Measurements from ENCODE around the gene HID1. TPM values are rescaled to one million over a fixed set of nuclear protein-coding genes. Genes with fewer than 3 reads are reported as not detected.

Gene HID1
- total and polyA plus RNA-seq, 2 donors (not counting 1 experiment from before 2014, with no cell fraction given): 3.9 to 4.0 TPM

DNA sequence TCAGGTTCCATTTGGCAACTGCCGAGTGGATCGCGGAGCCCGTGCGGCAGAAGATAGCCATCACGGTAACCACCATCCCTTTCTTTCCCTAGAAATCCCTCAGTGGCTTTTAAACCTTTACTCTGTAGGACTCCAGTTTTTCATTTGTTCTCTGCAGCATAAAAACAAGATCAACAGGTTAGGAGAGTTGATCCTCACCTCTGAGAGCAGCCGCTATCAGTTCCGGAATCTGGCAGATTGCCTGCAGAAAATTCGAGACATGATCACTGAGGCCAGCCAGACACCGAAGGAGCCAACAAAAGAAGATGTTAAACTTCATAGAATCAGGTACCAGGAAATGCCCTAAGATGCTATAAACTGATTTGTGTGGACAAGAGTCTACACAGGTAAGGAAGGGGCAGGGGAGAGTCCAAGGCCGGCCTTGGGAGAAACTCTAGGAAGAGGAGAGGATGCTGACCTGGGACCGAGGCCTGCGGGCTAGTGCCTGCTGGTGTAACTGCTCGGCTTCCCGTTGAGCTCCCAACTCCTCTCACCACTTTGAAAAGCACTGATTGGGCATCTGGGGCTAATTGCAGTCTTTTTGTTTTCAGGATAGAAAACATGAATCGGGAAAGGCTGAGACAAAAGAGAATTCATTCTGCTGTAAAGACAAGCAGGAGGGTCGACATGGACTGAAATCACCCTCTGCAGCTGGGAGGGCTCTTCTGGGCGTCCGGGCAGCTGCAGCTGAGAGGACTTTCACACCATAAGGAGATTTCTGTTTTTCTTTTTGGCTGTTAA is 48.0 kb upstream of the HID1 start:
- H3K9me3 Mint-ChIP-seq (ENCODE audit: insufficient read depth): no peaks in the 10 kb centered on the region
- Histone ChIP-seq H3K4me1 (ENCODE audit: control insufficient read depth in 2 of 2, insufficient read depth in 2 of 2, low read length in 2 of 2) (peaks cover 0 to 4% of the 10 kb centered on the region in 2 donors), H3K36me3 (replicated peaks in 1 of 2; ENCODE audit: control extremely low read depth in 1 of 2, control insufficient read depth in 1 of 2, extremely low read depth in 1 of 2, insufficient read depth in 2 of 2, low read length in 1 of 2) (peaks cover 7 to 40% of the 10 kb centered on the region in 2 experiments), H3K9me3 (ENCODE audit: control extremely low read depth in 1 of 3, control insufficient read depth in 2 of 3, insufficient read depth in 1 of 3, low read length in 2 of 3) (peaks cover 0 to 5% (median 0%) of the 10 kb centered on the region in 3 donors), H2AFZ (ENCODE audit: insufficient read depth, low read depth, low read length, poor library complexity, severe bottlenecking) (no peak overlapping the region), H3K79me2 (ENCODE audit: control insufficient read depth, insufficient read depth, low read length) (peaks cover 10% of the 10 kb centered on the region), H3K27ac (ENCODE audit: low read length in 2 of 2) (no peak overlapping the region), H3K27me3 (replicated peaks in 1 of 4; ENCODE audit: control extremely low read depth in 1 of 4, control insufficient read depth in 3 of 4, insufficient read depth in 4 of 4, low read length in 3 of 4) (no peaks in the 10 kb centered on the region), H3K4me3 (ENCODE audit: control extremely low read depth in 1 of 5, extremely low read depth in 1 of 5, insufficient read depth in 1 of 5, low read depth in 2 of 5, low read length in 4 of 5) (no peak overlapping the region), H3K9ac (ENCODE audit: low read length) (no peak overlapping the region), H3K4me2 (replicated peaks; ENCODE audit: low read depth, low read length, poor library complexity, severe bottlenecking) (no peak overlapping the region), H4K20me1 (ENCODE audit: control insufficient read depth, insufficient read depth, low read length, poor library complexity, severe bottlenecking) (no peaks in the 10 kb centered on the region)
- H3K27ac Mint-ChIP-seq: no peak overlapping the region
- no peak overlapping the region for H3K4me3 Mint-ChIP-seq
- TF ChIP-seq EZH2 (IDR thresholded peaks at IDR 0.05; ENCODE audit: borderline replicate concordance, insufficient read depth, low read depth, low read length, poor library complexity, severe bottlenecking): no peak
- TF ChIP-seq, protein P1, sequence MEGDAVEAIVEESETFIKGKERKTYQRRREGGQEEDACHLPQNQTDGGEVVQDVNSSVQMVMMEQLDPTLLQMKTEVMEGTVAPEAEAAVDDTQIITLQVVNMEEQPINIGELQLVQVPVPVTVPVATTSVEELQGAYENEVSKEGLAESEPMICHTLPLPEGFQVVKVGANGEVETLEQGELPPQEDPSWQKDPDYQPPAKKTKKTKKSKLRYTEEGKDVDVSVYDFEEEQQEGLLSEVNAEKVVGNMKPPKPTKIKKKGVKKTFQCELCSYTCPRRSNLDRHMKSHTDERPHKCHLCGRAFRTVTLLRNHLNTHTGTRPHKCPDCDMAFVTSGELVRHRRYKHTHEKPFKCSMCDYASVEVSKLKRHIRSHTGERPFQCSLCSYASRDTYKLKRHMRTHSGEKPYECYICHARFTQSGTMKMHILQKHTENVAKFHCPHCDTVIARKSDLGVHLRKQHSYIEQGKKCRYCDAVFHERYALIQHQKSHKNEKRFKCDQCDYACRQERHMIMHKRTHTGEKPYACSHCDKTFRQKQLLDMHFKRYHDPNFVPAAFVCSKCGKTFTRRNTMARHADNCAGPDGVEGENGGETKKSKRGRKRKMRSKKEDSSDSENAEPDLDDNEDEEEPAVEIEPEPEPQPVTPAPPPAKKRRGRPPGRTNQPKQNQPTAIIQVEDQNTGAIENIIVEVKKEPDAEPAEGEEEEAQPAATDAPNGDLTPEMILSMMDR (IDR thresholded peaks at IDR 0.05): no peak
- ChIA-PET CTCF (no interaction called here), POLR2A (no interaction called here)
- ATAC-seq (ENCODE audit: low read depth): no peak
- no peaks in the 10 kb centered on the region for H3K27me3 Mint-ChIP-seq
- peaks cover 3% of the 10 kb centered on the region for H3K4me1 Mint-ChIP-seq
- WGBS (ENCODE audit: insufficient coverage): 95% methylated on average over 13 of the region's 19 CpGs
- DNase-seq: no peak
- intact Hi-C loops (cut with micrococcal nuclease): no loop called here

DNA sequence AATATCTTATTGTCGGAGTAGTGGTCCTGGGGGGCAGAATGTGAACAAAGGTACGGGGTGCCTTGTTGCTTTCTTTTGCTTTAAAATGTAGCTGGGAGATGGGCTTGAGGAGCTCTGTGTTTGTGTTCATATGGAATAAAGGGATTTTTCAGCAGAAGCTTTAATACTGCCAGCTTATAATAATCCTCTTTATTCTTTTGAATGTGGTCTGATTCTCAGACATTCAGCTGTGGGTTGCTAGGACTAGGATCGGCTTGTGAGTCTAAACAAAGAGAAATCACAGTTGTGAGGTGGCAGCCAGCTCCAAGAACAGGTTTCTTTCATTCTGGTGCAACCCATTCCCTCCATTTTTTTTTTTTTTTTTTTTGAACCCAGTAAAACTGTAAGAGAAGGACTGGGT is 47.2 kb upstream of the HID1 start:
- DNase-seq (no peak), ATAC-seq (ENCODE audit: low read depth) (no peak)
- WGBS (ENCODE audit: insufficient coverage): 100% methylated on average over 2 of the region's 3 CpGs
- Histone ChIP-seq H3K36me3 (replicated peaks in 1 of 2; ENCODE audit: control extremely low read depth in 1 of 2, control insufficient read depth in 1 of 2, extremely low read depth in 1 of 2, insufficient read depth in 2 of 2, low read length in 1 of 2) (peaks cover 7 to 40% of the 10 kb centered on the region in 2 experiments), H3K27me3 (replicated peaks in 1 of 4; ENCODE audit: control extremely low read depth in 1 of 4, control insufficient read depth in 3 of 4, insufficient read depth in 4 of 4, low read length in 3 of 4) (no peaks in the 10 kb centered on the region), H3K4me3 (ENCODE audit: control extremely low read depth in 1 of 5, extremely low read depth in 1 of 5, insufficient read depth in 1 of 5, low read depth in 2 of 5, low read length in 4 of 5) (no peak overlapping the region), H3K4me2 (replicated peaks; ENCODE audit: low read depth, low read length, poor library complexity, severe bottlenecking) (no peak overlapping the region), H2AFZ (ENCODE audit: insufficient read depth, low read depth, low read length, poor library complexity, severe bottlenecking) (no peak overlapping the region), H3K27ac (ENCODE audit: low read length in 2 of 2) (no peak overlapping the region), H3K9me3 (ENCODE audit: control extremely low read depth in 1 of 3, control insufficient read depth in 2 of 3, insufficient read depth in 1 of 3, low read length in 2 of 3) (peaks cover 0 to under 1% (median 0%) of the 10 kb centered on the region in 3 donors), H3K79me2 (ENCODE audit: control insufficient read depth, insufficient read depth, low read length) (peaks cover 15% of the 10 kb centered on the region), H3K4me1 (ENCODE audit: control insufficient read depth in 2 of 2, insufficient read depth in 2 of 2, low read length in 2 of 2) (no peaks in the 10 kb centered on the region), H4K20me1 (ENCODE audit: control insufficient read depth, insufficient read depth, low read length, poor library complexity, severe bottlenecking) (no peaks in the 10 kb centered on the region), H3K9ac (ENCODE audit: low read length) (no peak overlapping the region)
- TF ChIP-seq EZH2 (IDR thresholded peaks at IDR 0.05; ENCODE audit: borderline replicate concordance, insufficient read depth, low read depth, low read length, poor library complexity, severe bottlenecking): no peak
- TF ChIP-seq, protein P1 (IDR thresholded peaks at IDR 0.05): no peak
- intact Hi-C loops (cut with micrococcal nuclease): no loop called here
- Mint-ChIP-seq H3K4me3 (no peak overlapping the region), H3K4me1 (peaks cover 2% of the 10 kb centered on the region), H3K27ac (no peak overlapping the region), H3K9me3 (ENCODE audit: insufficient read depth) (no peaks in the 10 kb centered on the region), H3K27me3 (no peaks in the 10 kb centered on the region)
- CTCF ChIA-PET: interaction anchor here (0.7 to 1.2 kb wide), 2 partner anchors 58 to 94 kb away, joined by 3 read pairs; no protein-coding TSS in a partner anchor
- POLR2A ChIA-PET: no interaction called here

All from B cell (primary cell).